ENCODE results near the gene PTPRD.
A peak's percentile ranks its signal among the peaks of the same experiment; 100 is the strongest.
"Not testable (repeated sequence)": the region's sequence is repeated elsewhere in the genome, so short reads cannot be mapped to it uniquely, and the experiment has no call there.

PTPRD gene

GRCh38 chr9:10449201-10449617, 163.6 kb downstream of the PTPRD start:
- DNase-seq = not testable (repeated sequence)

DNA sequence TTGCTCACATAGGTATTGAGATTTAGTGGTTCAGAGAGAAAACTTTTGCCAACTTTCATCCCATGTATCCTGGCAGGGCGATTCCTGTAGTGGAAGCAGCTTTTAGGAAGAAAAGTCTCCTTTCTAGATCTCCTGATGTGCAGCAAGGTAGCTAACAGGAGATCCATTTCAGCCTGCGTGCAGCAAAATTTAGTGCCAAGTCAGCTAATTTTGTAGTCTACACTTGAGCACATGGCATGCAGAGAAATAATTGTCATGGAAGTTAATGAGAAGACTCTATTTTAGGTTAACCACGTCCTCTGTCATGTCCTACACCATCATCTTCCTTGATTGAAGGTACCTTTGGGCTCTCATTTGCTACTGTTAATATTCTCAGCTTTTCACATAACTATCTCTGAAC, 165.8 kb downstream of the PTPRD start:
- DNase-seq = no peak

GRCh38 chr9:10443868-10444204, 169.0 kb downstream of the PTPRD start:
- DNase-seq = peak in 1 of 2 experiments; percentile 55

DNA sequence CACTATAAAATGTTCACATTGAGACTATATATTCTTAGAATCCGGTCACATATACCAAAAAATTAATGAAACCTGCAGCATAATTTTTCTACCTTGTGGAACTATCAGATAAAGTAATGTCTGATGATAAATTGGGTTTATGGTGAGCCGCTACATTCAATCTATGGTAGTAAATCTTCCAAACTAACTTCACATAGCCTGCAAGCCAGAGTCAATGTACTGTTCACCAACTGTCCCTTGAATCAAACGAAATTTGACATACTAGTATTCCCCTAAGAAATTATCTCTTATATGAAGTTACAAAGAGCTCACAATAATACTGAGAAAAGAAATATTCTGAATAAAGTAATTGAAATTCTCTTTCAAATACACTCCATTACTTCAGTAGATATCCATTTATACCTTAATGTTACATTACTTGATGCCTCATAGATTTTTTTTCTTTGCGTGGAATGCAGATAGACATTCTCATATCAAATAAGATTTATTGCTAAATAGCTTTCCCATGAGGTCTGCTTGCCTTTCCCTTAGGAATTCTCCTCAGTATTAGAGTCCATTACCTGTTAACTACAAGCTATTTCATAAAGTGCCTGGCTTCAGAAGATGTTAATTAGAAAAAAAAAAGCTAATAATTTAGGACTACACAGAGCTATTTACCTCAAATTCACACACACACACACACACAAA, 169.5 kb downstream of the PTPRD start:
- no peak for DNase-seq

GRCh38 chr9:10438955-10439354, 173.8 kb downstream of the PTPRD start:
- DNase-seq = no peak

GRCh38 chr9:10436756-10437155, 176.0 kb downstream of the PTPRD start:
- no peak for DNase-seq

GRCh38 chr9:10434412-10434811, 178.4 kb downstream of the PTPRD start:
- DNase-seq = no peak

- no peak for DNase-seq
Observed at GRCh38 chr9:10411272-10411671, 201.5 kb downstream of the PTPRD start.

DNA sequence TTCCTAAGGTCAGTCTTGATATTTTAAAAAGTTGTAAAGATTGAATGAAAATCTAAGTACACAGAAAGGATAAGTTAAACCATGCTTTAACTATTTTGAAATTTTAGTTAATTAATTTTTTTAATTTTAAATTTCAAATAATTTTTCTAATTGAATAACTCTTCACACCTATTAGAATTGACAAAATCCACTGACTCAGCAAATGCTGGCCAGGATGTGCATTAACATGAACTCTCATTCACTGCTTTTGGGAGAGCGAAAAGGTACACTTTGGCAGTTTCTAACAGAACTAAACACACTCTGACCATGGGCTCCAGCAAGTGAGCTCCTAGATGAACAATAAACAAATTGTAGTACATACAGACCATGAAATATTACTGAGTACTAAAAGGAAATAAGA, 209.5 kb downstream of the PTPRD start:
- no peak for DNase-seq

DNA sequence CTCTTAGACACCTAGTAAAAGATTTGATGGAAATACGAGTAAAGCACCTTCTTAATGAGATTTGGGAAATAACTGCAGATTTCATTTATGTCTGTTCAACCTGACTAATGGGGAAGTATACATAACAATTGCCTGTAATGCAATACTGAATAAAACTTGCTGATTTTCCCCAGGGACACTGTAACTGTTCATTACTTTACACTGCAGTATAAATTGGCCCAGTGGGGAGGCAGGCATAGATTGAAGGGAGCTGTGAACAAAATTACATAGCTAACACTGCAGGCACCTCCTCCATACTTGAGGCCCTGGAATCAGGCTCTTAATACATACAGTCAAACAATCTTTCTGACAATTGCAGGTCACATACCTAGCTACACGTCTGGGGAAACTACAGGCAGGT, 216.2 kb downstream of the PTPRD start:
- DNase-seq = no peak

DNA sequence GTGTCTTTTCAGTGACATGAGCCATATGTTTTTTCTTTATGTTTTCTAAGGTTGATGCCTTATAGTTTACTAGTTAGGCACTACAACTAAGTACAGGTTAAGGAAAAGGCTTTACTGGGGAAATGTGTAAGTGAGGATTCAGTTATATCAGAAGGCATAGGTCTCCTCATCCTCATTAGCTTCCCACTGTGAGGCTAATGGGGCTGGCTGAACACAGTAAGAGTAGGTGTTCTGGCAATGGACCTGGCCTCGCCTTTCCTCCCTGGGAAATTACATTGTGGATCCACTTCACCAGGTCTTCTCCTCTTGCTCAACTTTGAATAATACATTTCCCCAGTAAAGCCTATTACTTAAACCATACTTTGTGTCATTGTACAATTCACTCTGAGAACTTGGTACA, 225.5 kb downstream of the PTPRD start:
- DNase-seq = no peak

DNA sequence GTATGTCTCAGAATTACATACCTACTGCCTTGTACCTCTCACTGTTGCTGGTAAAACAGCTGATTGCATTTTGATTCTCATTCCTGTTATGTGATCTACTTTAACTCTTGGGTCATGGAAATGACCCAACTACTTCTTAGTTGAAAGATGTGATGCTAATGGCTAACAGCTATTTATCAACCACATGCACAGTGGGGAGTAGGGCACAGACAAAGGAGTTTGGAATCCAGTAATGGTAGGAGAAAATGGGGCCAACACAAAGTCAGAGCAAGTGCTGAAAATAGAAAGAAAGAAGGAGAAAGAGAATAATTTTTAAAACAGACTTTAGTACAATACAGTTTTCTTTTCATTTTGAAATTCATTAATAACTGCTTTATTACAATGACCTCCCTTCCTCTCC, 241.0 kb downstream of the PTPRD start:
- DNase-seq = no peak

DNA sequence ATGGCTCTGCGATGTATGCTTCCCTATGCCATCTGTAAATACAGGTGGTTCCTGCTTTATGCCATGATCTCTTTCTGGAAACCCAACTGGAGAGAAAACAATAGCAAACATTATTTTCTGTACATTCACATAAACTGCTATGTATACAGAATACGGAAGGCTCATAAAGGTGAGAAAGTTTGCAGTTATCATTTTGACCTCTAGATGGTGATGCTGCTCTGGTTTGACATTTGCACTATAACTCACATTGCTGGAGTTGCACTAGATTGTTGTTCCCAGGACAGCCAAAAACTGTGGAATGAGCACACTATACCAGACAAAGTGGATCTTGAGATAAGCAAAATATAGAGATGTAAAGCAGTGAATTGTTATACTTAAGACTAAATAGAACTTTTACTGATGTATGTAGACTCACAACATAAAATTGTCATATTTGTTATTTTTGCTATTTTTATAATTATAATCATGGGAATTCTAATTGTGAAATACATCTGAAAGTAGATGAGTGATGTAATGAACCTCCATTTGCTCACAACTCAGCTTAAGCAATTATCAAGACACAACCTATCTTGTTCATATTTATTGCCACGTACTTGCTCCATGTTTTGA, 246.5 kb downstream of the PTPRD start:
- DNase-seq = peak; percentile 69 to 82

DNA sequence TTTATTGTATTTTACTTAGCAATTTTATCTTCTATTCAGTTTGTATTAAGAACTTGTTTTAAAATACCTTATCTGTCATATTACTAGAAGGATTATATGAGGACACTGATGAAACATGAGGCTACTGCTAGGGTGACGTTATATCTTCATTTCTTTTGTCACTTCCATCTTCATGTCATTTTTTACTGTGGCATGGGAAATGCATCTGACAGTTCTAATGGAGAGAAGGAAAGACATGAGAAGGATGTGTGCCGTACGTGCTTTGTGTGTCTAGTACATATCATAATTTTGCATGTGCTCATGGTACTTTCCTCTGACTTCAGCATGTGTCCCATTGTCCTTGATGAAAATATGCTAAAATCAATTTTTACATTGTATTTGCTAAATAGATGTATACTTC, 258.2 kb downstream of the PTPRD start:
- no peak for DNase-seq

DNA sequence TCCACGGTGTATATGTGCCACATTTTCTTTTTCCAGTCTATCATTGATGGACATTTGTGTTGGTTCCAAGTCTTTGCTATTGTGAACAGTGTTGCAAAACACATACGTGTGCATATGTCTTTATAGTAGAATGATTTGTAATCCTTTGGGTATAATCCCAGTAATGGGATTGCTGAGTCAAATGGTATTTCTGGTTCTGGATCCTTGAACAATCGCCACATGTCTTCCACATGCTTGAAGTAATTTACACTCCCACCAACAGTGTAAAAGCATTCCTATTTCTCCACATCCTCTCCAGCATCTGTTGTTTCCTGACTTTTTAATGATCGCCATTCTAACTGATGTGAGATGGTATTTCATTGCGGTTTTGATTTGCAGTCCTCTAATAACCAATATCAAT, 267.2 kb downstream of the PTPRD start:
- not testable (repeated sequence) for DNase-seq

DNA sequence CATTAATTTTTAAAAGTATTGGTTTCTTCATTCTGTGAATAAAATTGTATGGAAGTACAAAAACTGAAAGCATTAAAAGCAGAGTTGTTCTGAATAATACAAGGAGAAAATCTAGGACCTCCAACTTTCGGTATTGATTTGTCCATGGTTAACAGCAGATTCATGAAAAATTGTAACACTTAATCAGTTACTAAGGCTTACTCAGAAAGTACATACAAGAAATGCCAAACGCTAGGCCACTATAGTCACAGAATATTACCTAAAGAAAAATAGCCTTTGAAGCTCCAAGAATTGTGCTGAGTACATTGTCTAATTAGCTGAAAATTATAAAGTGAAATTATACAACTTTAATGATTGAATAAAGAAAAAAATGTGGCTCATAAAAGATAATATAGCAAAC, 271.7 kb downstream of the PTPRD start:
- DNase-seq = no peak

DNA sequence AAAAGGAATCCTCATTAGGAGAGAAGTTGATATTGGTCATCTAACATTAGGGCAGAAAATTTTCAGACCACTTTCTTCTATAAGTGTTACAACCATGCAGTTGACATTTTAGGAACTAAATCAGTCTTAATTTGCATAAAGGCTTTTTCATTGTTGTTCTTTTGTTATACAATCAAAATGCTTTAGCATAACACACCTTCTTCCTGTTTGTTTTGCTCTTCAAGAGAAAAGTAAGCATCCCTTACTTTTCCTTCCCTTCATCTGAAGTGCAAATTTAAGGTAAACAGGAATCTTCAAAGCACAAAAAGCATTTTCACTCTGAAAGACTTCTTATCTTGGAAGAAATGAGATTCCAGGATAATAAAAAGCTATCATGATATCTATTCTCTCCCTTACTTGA, 273.6 kb downstream of the PTPRD start:
- DNase-seq = no peak

GRCh38 chr9:10331157-10331556, 281.6 kb downstream of the PTPRD start:
- peak; percentile 52 to 55 for DNase-seq

- no peak for DNase-seq
Observed at GRCh38 chr9:10282084-10282483, 330.7 kb downstream of the PTPRD start.

DNA sequence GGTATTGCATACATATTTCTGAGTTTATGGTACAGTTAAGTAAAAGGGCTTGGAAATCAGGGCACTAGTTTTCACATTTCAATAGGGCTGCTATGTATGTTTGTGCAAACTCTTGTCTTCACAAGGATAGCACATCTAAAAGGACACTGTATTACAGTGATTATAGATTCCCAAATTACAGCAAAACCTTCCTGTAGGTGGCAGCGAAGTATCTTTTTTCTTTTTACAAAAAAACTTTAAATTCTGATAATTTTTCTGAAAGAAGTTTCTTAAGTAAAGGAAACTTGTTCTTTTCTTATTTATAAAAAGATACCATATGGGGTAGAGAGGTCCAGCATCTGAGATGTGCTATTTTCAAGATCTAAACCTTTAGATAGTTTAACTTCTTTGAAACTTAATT, 337.8 kb downstream of the PTPRD start:
- peak in 1 of 2 experiments; percentile 43 for DNase-seq

DNA sequence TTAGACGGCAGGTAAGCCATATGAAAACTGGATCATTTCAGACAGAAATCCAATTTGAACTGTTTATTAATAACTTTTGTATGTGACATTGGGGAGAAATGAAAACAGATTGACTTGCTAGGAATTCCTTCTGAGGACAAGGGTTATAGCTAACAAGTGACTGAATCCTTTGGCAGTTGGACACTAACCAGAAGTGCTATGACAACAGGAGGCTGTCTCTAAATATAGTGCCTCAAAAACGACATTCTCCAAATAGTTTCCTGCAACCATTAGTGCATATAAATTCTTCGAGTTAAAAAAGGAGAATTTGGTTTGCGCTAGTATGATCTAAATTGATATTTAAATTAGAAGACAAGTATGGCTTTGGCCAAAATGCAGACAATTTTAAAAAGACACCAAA, 338.6 kb downstream of the PTPRD start:
- DNase-seq = peak in 1 of 2 experiments; percentile 41

GRCh38 chr9:10272830-10273229, 340.0 kb downstream of the PTPRD start:
- DNase-seq = no peak

GRCh38 chr9:10268531-10269485, 344.0 kb downstream of the PTPRD start:
- DNase-seq = peak; percentile 84 to 91

GRCh38 chr9:10265153-10265631, 347.6 kb downstream of the PTPRD start:
- peak; percentile 31 to 68 for DNase-seq
